Heart right ventricle (tissue), 16 donors: Measurements from ENCODE around the gene DUSP23. TPM values are rescaled to one million over a fixed set of nuclear protein-coding genes. Genes with fewer than 3 reads are reported as not detected.

Experiments used
- ATAC-seq, 8 donors: fragments of 200-7000 bp; cut with Tn5 transposase; one replicate each; pipeline ENCODE4 v1.9.1; 2020; ENCODE audit warnings: mild to moderate bottlenecking in 8 of 8, moderate library complexity in 8 of 8, moderate number of reproducible peaks in 1 of 8
- DNase-seq, 2 donors: peaks; one replicate each; pipeline ENCODE4 v3.0.0-alpha.2; 2020
- H3K27ac ChIP-seq, 10 donors: fragments of 200-600 bp; sonication (generic) in 2 of 10; one replicate each; pipeline versions ENCODE4 v1.5.0 to v1.8.0; 2020 to 2022; ENCODE audit warnings: mild to moderate bottlenecking in 3 of 10
- H3K27me3 ChIP-seq, 7 donors: fragments of 200-600 bp; one replicate each; pipeline ENCODE4 v1.8.0; 2021 to 2022; ENCODE audit warnings: mild to moderate bottlenecking in 2 of 7
- H3K36me3 ChIP-seq, 9 donors: fragments of 200-600 bp; sonication (generic) in 1 of 9; one replicate each; pipeline versions ENCODE4 v1.5.0 to v1.8.0; 2020 to 2022; ENCODE audit warnings: mild to moderate bottlenecking in 2 of 9
- H3K4me1 ChIP-seq, 9 donors: fragments of 200-600 bp; sonication (generic) in 1 of 9; one replicate each; pipeline versions ENCODE4 v1.5.0 to v1.8.0; 2020 to 2022; ENCODE audit warnings: mild to moderate bottlenecking in 4 of 9
- H3K4me3 ChIP-seq, 10 donors: fragments of 200-600 bp; sonication (generic) in 2 of 10; one replicate each; pipeline versions ENCODE4 v1.5.0 to v1.8.0; 2020 to 2022; ENCODE audit warnings: mild to moderate bottlenecking in 7 of 10, moderate library complexity in 2 of 10
- H3K9me3 ChIP-seq, 11 donors: fragments of 200-600 bp in 10 of 11; sonication (generic) in 2 of 11; one replicate each; pipeline versions ENCODE4 v1.5.0 to v1.8.0; 2013 to 2022; ENCODE audit warnings: mild to moderate bottlenecking in 2 of 11, control low read depth in 1 of 11, moderate library complexity in 1 of 11
- WGBS, 2 donors: extraction: QIAGEN DNeasy Blood & Tissue Kit; methylation state at CpG; one replicate each; pipeline ENCODE4 v1.1.7; 2013; ENCODE audit warnings: inconsistent platforms in 1 of 2; 5-methylcytosine and 5-hydroxymethylcytosine counted together
- intact Hi-C, 10 donors: fragments of 100-400 bp; cut with DNase I; formaldehyde crosslinking; loops; one replicate each; pipeline versions ENCODE4 v1.11.1 to v1.14.2; 2022
- polyA plus RNA-seq, 2 donors: library from polyadenylated mRNA; stranded (reverse); fragments of 200-250 nt; gene quantifications; one replicate each; pipeline ENCODE4 v1.2.3, GENCODE V29; 2013
- total RNA-seq, 10 donors: library from RNA; stranded (reverse); fragmentation: NEBNext Ultra II Directional in 3 of 10; extraction: Animal tissue kit (Norgen Biotek cat#: 25700) in 3 of 10; gene quantifications; one replicate each; pipeline versions ENCODE4 v1.2.1 to v1.2.4, GENCODE V29; 2021 to 2023
- TF ChIP-seq, protein P1 (sequence below), 9 donors: fragments of 200-600 bp; sonication (generic) in 2 of 9; IDR thresholded peaks; one replicate each; pipeline versions ENCODE4 v1.5.0 to v1.8.0; 2021 to 2022; ENCODE audit warnings: antibody characterized with exemption in 9 of 9, mild to moderate bottlenecking in 5 of 9, moderate library complexity in 1 of 9
- donor health status: Arrhythmogenic right ventricular cardiomyopathy.
- donor health status: ischemic (EF 13 %, LVEDD 7.1; RV severe dilation, severe dysfunction).
- donor health status: healthy with polysubstance abuse.
- donor health status: DM: no; HTN: yes; CAD: no.
- donor health status: DM: no; HTN: no; CAD: no.
- donor health status: ischemic (EF 25% LVEDD 6.9; RV normal size, moderate dysfunction).
- donor health status: ischemic (EF 25% LVEDD 5.7; RV mildly dilated, moderate dysfunction).
- donor health status: healthy.
- donor health status: DM: yes; HTN: yes; CAD: no.
- donor health status: Ischemic cardiomyopathy.
- donor health status: ischemic (EF 35%, LVEDD 5.7; RV mildly dilated, moderate dysfunction).
- donor health status: nonischemic (EF 11% LVEDD 7.7; RV severe dilation, severe dysfunction).
- donor health status: DM: yes; HTN: yes; CAD: no.
- donor health status: PGD.
- donor health status: ischemic (EF 29% LVEDD 5.4; RV normal size, mild dysfunction).
- donor health status: nonischemic (EF 23%, LVEDD 6.1; RV moderate dilation, normal function).

DUSP23 gene
- total and polyA plus RNA-seq, 12 donors: 7.0 to 80.8 (median 12.2) TPM

DNA sequence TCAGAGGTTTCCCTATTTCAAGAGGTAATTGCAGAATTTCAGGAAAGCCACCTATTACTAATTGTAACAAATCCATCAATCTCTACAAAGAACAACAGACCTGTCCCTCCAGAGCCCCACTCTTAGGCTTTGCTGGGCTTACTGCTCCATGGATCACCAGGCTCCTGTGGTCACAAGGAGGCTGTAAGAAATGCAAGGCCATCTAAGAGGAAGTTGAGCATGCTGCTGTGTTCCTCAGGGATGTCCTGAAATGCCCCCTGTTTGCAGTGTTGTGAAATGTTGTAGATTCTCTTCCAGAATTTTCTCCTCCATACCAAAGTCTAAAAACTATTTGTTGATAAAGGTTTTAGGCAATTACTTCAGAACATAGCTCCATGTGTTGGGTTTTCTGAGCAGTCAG lies 24.4 kb upstream of the DUSP23 start:
- Histone ChIP-seq H3K4me1 (peaks cover 0 to 23% (median 8%) of the 10 kb centered on the region in 9 donors), H3K27me3 (no peaks in the 10 kb centered on the region), H3K4me3 (no peak overlapping the region), H3K27ac (no peak overlapping the region), H3K36me3 (no peaks in the 10 kb centered on the region), H3K9me3 (no peaks in the 10 kb centered on the region)
- peak in 3 of 8 donors; percentile 50 to 73 (median 56) for ATAC-seq
- DNase-seq: no peak
- intact Hi-C loops: no loop called here
- TF ChIP-seq, protein P1, sequence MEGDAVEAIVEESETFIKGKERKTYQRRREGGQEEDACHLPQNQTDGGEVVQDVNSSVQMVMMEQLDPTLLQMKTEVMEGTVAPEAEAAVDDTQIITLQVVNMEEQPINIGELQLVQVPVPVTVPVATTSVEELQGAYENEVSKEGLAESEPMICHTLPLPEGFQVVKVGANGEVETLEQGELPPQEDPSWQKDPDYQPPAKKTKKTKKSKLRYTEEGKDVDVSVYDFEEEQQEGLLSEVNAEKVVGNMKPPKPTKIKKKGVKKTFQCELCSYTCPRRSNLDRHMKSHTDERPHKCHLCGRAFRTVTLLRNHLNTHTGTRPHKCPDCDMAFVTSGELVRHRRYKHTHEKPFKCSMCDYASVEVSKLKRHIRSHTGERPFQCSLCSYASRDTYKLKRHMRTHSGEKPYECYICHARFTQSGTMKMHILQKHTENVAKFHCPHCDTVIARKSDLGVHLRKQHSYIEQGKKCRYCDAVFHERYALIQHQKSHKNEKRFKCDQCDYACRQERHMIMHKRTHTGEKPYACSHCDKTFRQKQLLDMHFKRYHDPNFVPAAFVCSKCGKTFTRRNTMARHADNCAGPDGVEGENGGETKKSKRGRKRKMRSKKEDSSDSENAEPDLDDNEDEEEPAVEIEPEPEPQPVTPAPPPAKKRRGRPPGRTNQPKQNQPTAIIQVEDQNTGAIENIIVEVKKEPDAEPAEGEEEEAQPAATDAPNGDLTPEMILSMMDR (IDR thresholded peaks at IDR 0.05): no peak

DNA sequence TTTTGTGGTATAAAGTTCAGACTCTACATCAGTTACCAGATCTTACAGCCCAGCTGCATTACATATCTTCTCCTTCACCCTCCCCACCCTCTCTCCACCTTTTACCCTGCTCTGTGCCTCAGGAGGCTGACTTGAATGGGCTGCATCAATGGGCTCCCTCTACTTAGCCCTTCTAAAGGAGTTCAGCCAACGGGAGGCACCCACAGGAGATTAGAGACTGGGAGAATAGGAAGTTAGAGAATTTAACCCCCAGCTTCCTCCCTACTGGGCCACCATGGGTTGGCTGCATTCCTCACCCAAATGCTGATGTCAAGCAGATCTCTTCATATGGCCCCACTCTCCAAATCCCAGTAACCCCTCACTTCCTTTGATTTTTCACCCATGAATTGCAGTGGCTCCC lies 17.1 kb upstream of the DUSP23 start:
- intact Hi-C loops: no loop called here
- peaks cover 0 to 12% (median 0%) of the 10 kb centered on the region in 7 donors for H3K27me3 ChIP-seq
- WGBS, 2 donors: 10 to 15% methylated on average over 1 of the region's 1 CpG
- no peaks in the 10 kb centered on the region for H3K4me1 ChIP-seq
- no peak overlapping the region for H3K4me3 ChIP-seq
- H3K27ac ChIP-seq: no peak overlapping the region
- DNase-seq: no peak
- no peaks in the 10 kb centered on the region for H3K9me3 ChIP-seq
- TF ChIP-seq, protein P1 (IDR thresholded peaks at IDR 0.05): no peak
- no peak for ATAC-seq
- no peaks in the 10 kb centered on the region for H3K36me3 ChIP-seq

GRCh38 chr1:159765806-159766205 lies 15.0 kb upstream of the DUSP23 start:
- WGBS, 2 donors: 85 to 89% methylated on average over 3 of the region's 3 CpGs
- Histone ChIP-seq H3K27me3 (peaks cover 0 to 12% (median 0%) of the 10 kb centered on the region in 7 donors), H3K9me3 (no peaks in the 10 kb centered on the region), H3K36me3 (no peaks in the 10 kb centered on the region), H3K4me1 (no peaks in the 10 kb centered on the region), H3K4me3 (no peak overlapping the region), H3K27ac (no peak overlapping the region)
- TF ChIP-seq, protein P1 (IDR thresholded peaks at IDR 0.05): no peak
- DNase-seq: no peak
- no peak for ATAC-seq
- intact Hi-C loops: no loop called here

DNA sequence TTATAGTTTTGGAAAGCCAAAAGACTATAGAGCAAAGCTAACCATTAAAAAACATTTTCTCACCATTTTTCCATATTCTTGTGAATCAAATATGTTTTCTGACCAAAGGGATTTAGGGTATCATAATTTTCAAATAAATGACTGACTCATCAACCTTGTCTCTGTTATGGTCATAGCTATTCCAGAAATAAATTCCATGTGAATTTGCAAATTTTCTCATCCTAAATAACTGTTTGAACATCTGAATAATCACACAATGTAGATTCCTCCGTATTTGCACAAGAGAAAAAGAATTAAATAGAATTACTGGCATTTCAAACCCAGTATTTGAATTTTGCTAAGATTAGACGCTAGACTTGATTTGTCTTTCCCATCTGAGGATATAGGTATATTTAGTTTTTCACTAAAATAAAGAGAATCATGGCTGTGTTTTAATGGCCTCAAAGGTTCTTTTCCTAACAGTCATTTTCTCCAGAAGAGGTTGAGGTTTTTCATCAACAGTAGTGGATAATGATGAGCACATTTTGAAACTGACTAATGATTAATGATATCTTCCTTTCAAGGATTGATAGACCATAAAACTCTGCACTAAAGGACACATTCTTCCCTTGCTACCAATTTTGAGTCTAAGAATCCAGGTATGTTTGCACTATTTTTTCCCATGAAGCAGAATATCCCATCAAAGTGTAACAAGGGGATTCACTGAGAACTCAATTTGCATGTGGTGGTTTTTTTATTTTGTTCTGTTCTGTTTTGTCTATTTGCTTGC lies 9.5 kb upstream of the DUSP23 start:
- H3K4me3 ChIP-seq: no peak overlapping the region
- ATAC-seq (no peak), DNase-seq (no peak)
- peaks cover 0 to 17% (median 0%) of the 10 kb centered on the region in 9 donors for H3K4me1 ChIP-seq
- H3K27me3 ChIP-seq: peaks cover 0 to 7% (median 0%) of the 10 kb centered on the region in 7 donors
- no peaks in the 10 kb centered on the region for H3K36me3 ChIP-seq
- 88 to 94% methylated on average over 2 of the region's 2 CpGs for WGBS, 2 donors
- no peaks in the 10 kb centered on the region for H3K9me3 ChIP-seq
- no peak overlapping the region for H3K27ac ChIP-seq
- TF ChIP-seq, protein P1 (IDR thresholded peaks at IDR 0.05): no peak
- intact Hi-C loops: loop anchor here in 1 of 10 donors (10.0 kb wide), 1 partner anchor 107 kb away; no protein-coding TSS in a partner anchor
